ENCODE results near the gene SCML1. TPM values are rescaled to one million over a fixed set of nuclear protein-coding genes. Genes with fewer than 3 reads are reported as not detected.

SCML1 gene
- total RNA-seq, 2 experiments from 2014 or later: not detected

GRCh38 chrX:17768997-17769396 lies 31.7 kb downstream of the SCML1 start:
- Histone ChIP-seq H2AFZ (ENCODE audit: low read length) (no peak overlapping the region), H3K9me3 (ENCODE audit: low read length) (no peaks in the 10 kb centered on the region), H3K79me2 (ENCODE audit: insufficient read depth, low read depth, low read length) (no peaks in the 10 kb centered on the region), H3K4me2 (ENCODE audit: low read length) (no peak overlapping the region), H3K9me2 (ENCODE audit: insufficient read depth, low read length) (no peaks in the 10 kb centered on the region), H4K20me1 (ENCODE audit: insufficient read depth, low read length) (no peaks in the 10 kb centered on the region), H3K36me3 (ENCODE audit: insufficient read depth, low read length) (no peaks in the 10 kb centered on the region), H3K27ac (ENCODE audit: low read depth, low read length, poor library complexity, severe bottlenecking) (no peak overlapping the region), H3K4me3 (ENCODE audit: low read depth, low read length, poor library complexity, severe bottlenecking) (no peak overlapping the region), H3K4me1 (ENCODE audit: insufficient read depth, low read length, poor library complexity, severe bottlenecking) (no peaks in the 10 kb centered on the region)
- no TSS peak for BruUV-seq (replicated peaks)
- POLR2A ChIA-PET: no interaction called here
- no peak for TF ChIP-seq EZH2phosphoT487 (IDR thresholded peaks at IDR 0.05; ENCODE audit: borderline replicate concordance, low read depth, low read length)
- no peak for TF ChIP-seq CTCF (conservative IDR thresholded peaks at IDR 0.05; ENCODE audit: low read length)
- intact Hi-C loops (cut with micrococcal nuclease; ENCODE audit: unreplicated experiment): no loop called here
- DNase-seq (ENCODE audit: low spot score): no peak
- CTCF ChIA-PET (ENCODE audit: unreplicated experiment): no interaction called here

- ChIA-PET CTCF (ENCODE audit: unreplicated experiment) (no interaction called here), POLR2A (no interaction called here)
- Histone ChIP-seq H3K79me2 (ENCODE audit: insufficient read depth, low read depth, low read length) (no peaks in the 10 kb centered on the region), H3K4me2 (ENCODE audit: low read length) (no peak overlapping the region), H4K20me1 (ENCODE audit: insufficient read depth, low read length) (no peaks in the 10 kb centered on the region), H3K4me1 (ENCODE audit: insufficient read depth, low read length, poor library complexity, severe bottlenecking) (no peaks in the 10 kb centered on the region), H3K9me3 (ENCODE audit: low read length) (no peaks in the 10 kb centered on the region), H3K36me3 (ENCODE audit: insufficient read depth, low read length) (no peaks in the 10 kb centered on the region), H3K4me3 (ENCODE audit: low read depth, low read length, poor library complexity, severe bottlenecking) (no peak overlapping the region), H3K9me2 (ENCODE audit: insufficient read depth, low read length) (no peaks in the 10 kb centered on the region), H3K27ac (ENCODE audit: low read depth, low read length, poor library complexity, severe bottlenecking) (no peak overlapping the region), H2AFZ (ENCODE audit: low read length) (no peak overlapping the region)
- DNase-seq (ENCODE audit: low spot score): no peak
- TF ChIP-seq EZH2phosphoT487 (IDR thresholded peaks at IDR 0.05; ENCODE audit: borderline replicate concordance, low read depth, low read length) (no peak), CTCF (conservative IDR thresholded peaks at IDR 0.05; ENCODE audit: low read length) (no peak)
- intact Hi-C loops (cut with micrococcal nuclease; ENCODE audit: unreplicated experiment): no loop called here
- BruUV-seq (replicated peaks): no TSS peak
Measured at GRCh38 chrX:17769701-17770269, 32.5 kb downstream of the SCML1 start.

- no peak overlapping the region for H3K4me2 ChIP-seq (ENCODE audit: low read length)
- no peaks in the 10 kb centered on the region for H3K79me2 ChIP-seq (ENCODE audit: insufficient read depth, low read depth, low read length)
- H3K9me2 ChIP-seq (ENCODE audit: insufficient read depth, low read length): no peaks in the 10 kb centered on the region
- no TSS peak for BruUV-seq (replicated peaks)
- intact Hi-C loops (cut with micrococcal nuclease; ENCODE audit: unreplicated experiment): no loop called here
- ChIA-PET POLR2A (no interaction called here), CTCF (ENCODE audit: unreplicated experiment) (no interaction called here)
- no peak overlapping the region for H3K27ac ChIP-seq (ENCODE audit: low read depth, low read length, poor library complexity, severe bottlenecking)
- TF ChIP-seq CTCF (conservative IDR thresholded peaks at IDR 0.05; ENCODE audit: low read length): no peak
- TF ChIP-seq EZH2phosphoT487 (IDR thresholded peaks at IDR 0.05; ENCODE audit: borderline replicate concordance, low read depth, low read length): no peak
- H3K9me3 ChIP-seq (ENCODE audit: low read length): no peaks in the 10 kb centered on the region
- H2AFZ ChIP-seq (ENCODE audit: low read length): no peak overlapping the region
- no peak for DNase-seq (ENCODE audit: low spot score)
- H4K20me1 ChIP-seq (ENCODE audit: insufficient read depth, low read length): no peaks in the 10 kb centered on the region
- no peaks in the 10 kb centered on the region for H3K36me3 ChIP-seq (ENCODE audit: insufficient read depth, low read length)
- H3K4me3 ChIP-seq (ENCODE audit: low read depth, low read length, poor library complexity, severe bottlenecking): no peak overlapping the region
- no peaks in the 10 kb centered on the region for H3K4me1 ChIP-seq (ENCODE audit: insufficient read depth, low read length, poor library complexity, severe bottlenecking)
Measured at GRCh38 chrX:17773221-17773876, 36.1 kb downstream of the SCML1 start.

All from OCI-LY7 (cell line).